MM.1S (cell line): ENCODE data around the gene S100A3.

Experiments
- DNase-seq: peaks from one replicate; pipeline ENCODE4 v3.0.0-alpha.2; 2015
- H2AFZ ChIP-seq: fragments of 300-600 bp; sonication (generic); 2 replicates; pipeline ENCODE4 v1.6.0; 2016; ENCODE audit warnings: antibody characterized with exemption, low read length
- H3F3A ChIP-seq: fragments of 300-600 bp; sonication (generic); 2 replicates; pipeline ENCODE4 v1.6.1; 2016; ENCODE audit warnings: mild to moderate bottlenecking, antibody characterized with exemption, low read length, moderate library complexity, mixed read lengths; ENCODE audit not compliant: insufficient read depth
- H3K27ac ChIP-seq: fragments of 300-600 bp; sonication (generic); 2 replicates; pipeline ENCODE4 v1.5.1; 2016; ENCODE audit warnings: mild to moderate bottlenecking, low read length
- H3K27me3 ChIP-seq: fragments of 300-600 bp; sonication (generic); replicated peaks from 2 replicates; pipeline ENCODE4 v1.6.0; 2016; ENCODE audit warnings: low read length; ENCODE audit not compliant: insufficient read depth
- H3K36me3 ChIP-seq: fragments of 300-600 bp; sonication (generic); replicated peaks from 2 replicates; pipeline ENCODE4 v1.6.1; 2016; ENCODE audit warnings: mild to moderate bottlenecking, low read length, mixed read lengths; ENCODE audit not compliant: insufficient read depth
- H3K4me1 ChIP-seq: fragments of 300-600 bp; sonication (generic); 2 replicates; pipeline ENCODE4 v1.6.1; 2016; ENCODE audit warnings: low read length, mixed read lengths
- H3K4me2 ChIP-seq: fragments of 300-600 bp; sonication (generic); 2 replicates; pipeline ENCODE4 v1.6.0; 2016; ENCODE audit warnings: low read depth, low read length
- H3K4me3 ChIP-seq: fragments of 300-600 bp; sonication (generic); 2 replicates; pipeline ENCODE4 v1.5.1; 2016; ENCODE audit warnings: low read length, mixed read lengths
- H3K79me2 ChIP-seq: fragments of 300-600 bp; sonication (generic); 2 replicates; pipeline ENCODE4 v1.6.1; 2016; ENCODE audit warnings: mixed run types, low read length, mixed read lengths
- H3K9ac ChIP-seq: fragments of 300-600 bp; sonication (generic); 2 replicates; pipeline ENCODE4 v1.6.1; 2016; ENCODE audit warnings: low read length, mixed read lengths
- H3K9me2 ChIP-seq: fragments of 300-600 bp; sonication (generic); replicated peaks from 2 replicates; pipeline ENCODE4 v1.6.1; 2016; ENCODE audit warnings: mild to moderate bottlenecking, low read length, mixed read lengths; ENCODE audit not compliant: insufficient read depth
- H3K9me3 ChIP-seq: fragments of 300-600 bp; sonication (generic); replicated peaks from 2 replicates; pipeline ENCODE4 v1.6.1; 2016; ENCODE audit warnings: mild to moderate bottlenecking, low read length, mixed read lengths; ENCODE audit not compliant: insufficient read depth
- H4K20me1 ChIP-seq: fragments of 300-600 bp; sonication (generic); 2 replicates; pipeline ENCODE4 v1.6.1; 2016; ENCODE audit warnings: mild to moderate bottlenecking, low read length, moderate library complexity, mixed read lengths; ENCODE audit not compliant: insufficient read depth
- CTCF ChIP-seq: fragments of 300-600 bp; sonication (generic); IDR thresholded peaks from 2 replicates; pipeline ENCODE4 v1.5.1; 2016; ENCODE audit warnings: antibody characterized with exemption, low read length, mixed read lengths
- EZH2 ChIP-seq: fragments of 300-600 bp; sonication (generic); optimal IDR thresholded peaks from 2 replicates; pipeline ENCODE3; 2017; ENCODE audit warnings: low read depth, mild to moderate bottlenecking, antibody characterized with exemption, low read length, mixed read lengths
- EZH2phosphoT487 ChIP-seq: fragments of 300-600 bp; sonication (generic); IDR thresholded peaks from 2 replicates; pipeline ENCODE4 v1.6.1; 2018; ENCODE audit warnings: antibody characterized with exemption, low read length

The S100A3 gene

DNA sequence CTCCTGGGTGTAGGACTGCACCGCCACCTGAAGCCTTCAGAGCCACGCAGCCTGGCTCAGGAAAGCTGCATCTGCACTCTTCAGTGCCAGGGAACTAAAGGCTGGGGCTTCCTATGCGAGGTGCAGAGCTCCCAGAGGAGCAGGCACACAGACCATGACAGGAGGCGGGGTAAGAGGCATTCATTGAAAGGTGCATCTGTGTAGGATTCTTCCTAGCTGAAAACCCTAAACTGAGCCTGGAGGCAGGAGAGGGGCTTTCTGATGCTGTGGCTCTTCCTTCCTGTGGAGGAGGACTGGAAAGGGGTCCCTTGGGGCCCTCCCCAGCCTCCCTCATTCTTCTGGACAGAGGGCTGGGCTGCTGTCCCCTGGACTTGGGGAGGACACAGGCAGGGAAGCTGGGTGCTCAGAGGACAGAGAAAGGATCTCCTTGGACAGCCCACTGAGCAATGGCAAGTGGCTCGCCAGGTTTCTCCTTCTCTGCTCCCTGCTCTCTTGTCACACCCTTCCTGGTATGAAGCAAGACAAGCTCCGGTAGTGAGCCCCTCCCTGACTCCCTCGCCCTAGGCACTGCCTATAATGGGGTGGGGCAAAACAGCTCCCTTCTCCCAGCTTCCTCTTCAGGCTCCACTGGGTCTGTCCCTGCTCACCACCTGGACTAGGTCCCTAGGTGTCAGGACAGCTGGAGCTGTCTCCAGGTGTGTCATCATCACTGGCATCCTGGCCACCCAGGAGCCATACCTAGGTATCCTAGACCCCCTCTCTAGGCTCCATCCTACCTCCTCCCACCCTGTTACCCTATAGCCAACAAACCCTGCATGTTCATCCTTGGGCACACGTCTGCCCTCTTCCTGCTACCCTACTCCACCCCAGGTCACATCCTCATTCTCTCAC, 33.3 kb downstream of the S100A3 start:
- TF ChIP-seq EZH2 (no peak), EZH2phosphoT487 (no peak), CTCF (no peak)
- H3K9ac ChIP-seq: no peak overlapping the region
- H3F3A ChIP-seq: no peaks in the 10 kb centered on the region
- no peaks in the 10 kb centered on the region for H3K9me2 ChIP-seq
- H4K20me1 ChIP-seq: no peaks in the 10 kb centered on the region
- H3K4me3 ChIP-seq: no peak overlapping the region
- no peaks in the 10 kb centered on the region; the same call in 1 of the 2 replicates for H3K4me1 ChIP-seq
- H2AFZ ChIP-seq: no peak overlapping the region
- H3K27me3 ChIP-seq: no peaks in the 10 kb centered on the region
- H3K79me2 ChIP-seq: no peaks in the 10 kb centered on the region
- no peaks in the 10 kb centered on the region for H3K9me3 ChIP-seq
- H3K36me3 ChIP-seq: no peaks in the 10 kb centered on the region
- no peak overlapping the region for H3K27ac ChIP-seq
- H3K4me2 ChIP-seq: no peak overlapping the region
- DNase-seq: no peak

GRCh38 chr1:153513666-153514065, 35.4 kb downstream of the S100A3 start:
- Histone ChIP-seq H3K9ac (no peak overlapping the region), H2AFZ (no peak overlapping the region), H3K4me3 (no peak overlapping the region), H3K9me3 (no peaks in the 10 kb centered on the region), H3F3A (peaks cover 3% of the 10 kb centered on the region; the same call in 1 of the 2 replicates), H3K9me2 (no peaks in the 10 kb centered on the region), H3K36me3 (no peaks in the 10 kb centered on the region), H3K4me2 (no peak overlapping the region), H3K27me3 (no peaks in the 10 kb centered on the region), H3K79me2 (no peaks in the 10 kb centered on the region), H4K20me1 (no peaks in the 10 kb centered on the region), H3K4me1 (peaks cover 3% of the 10 kb centered on the region; the same call in 1 of the 2 replicates), H3K27ac (no peak overlapping the region)
- DNase-seq: no peak
- TF ChIP-seq EZH2: no peak
- no peak for TF ChIP-seq EZH2phosphoT487
- TF ChIP-seq CTCF: no peak

DNA sequence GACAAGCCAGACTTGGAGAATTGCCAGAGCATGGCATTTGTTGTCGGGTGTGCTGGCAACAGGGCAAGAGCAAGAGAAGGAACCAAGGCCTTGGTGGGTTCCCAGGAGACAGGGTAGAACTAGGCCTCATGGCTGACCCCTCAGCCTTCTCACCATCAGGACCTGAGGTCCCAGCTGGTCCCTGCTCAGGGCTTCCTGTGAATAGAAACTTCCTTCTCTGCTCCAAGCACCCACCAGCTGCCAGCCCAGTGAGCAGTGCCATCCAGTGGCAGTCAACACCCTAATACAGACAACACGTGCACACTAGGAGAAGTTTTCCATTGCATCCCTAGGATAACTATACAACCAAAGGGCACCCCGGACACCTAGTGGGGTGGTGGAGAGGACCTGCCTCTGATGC, 36.0 kb downstream of the S100A3 start:
- DNase-seq: no peak
- no peaks in the 10 kb centered on the region for H3K36me3 ChIP-seq
- H3K9ac ChIP-seq: no peak overlapping the region
- TF ChIP-seq EZH2phosphoT487 (no peak), CTCF (no peak)
- H4K20me1 ChIP-seq: no peaks in the 10 kb centered on the region
- H3K27me3 ChIP-seq: no peaks in the 10 kb centered on the region
- H3K4me1 ChIP-seq: peaks cover 3% of the 10 kb centered on the region; the same call in 1 of the 2 replicates
- H2AFZ ChIP-seq: no peak overlapping the region
- no peak overlapping the region for H3K4me2 ChIP-seq
- H3F3A ChIP-seq: peaks cover 3% of the 10 kb centered on the region; the same call in 1 of the 2 replicates
- no peaks in the 10 kb centered on the region for H3K79me2 ChIP-seq
- H3K27ac ChIP-seq: no peak overlapping the region
- no peaks in the 10 kb centered on the region for H3K9me3 ChIP-seq
- H3K9me2 ChIP-seq: no peaks in the 10 kb centered on the region
- H3K4me3 ChIP-seq: no peak overlapping the region
